Smooth muscle cell (in vitro differentiated cells): ENCODE results near the gene PDE4B. TPM values are rescaled to one million over a fixed set of nuclear protein-coding genes. Genes with fewer than 3 reads are reported as not detected.

Experiments used
- DNase-seq: peaks from one replicate; lab custom pipeline; 2025; ENCODE audit not compliant: unreplicated experiment; lab: John Stamatoyannopoulos, UW
- H2AFZ ChIP-seq: fragments of 200-600 bp; sonication (generic); 2 replicates; pipeline ENCODE4 v1.6.0; 2016; ENCODE audit warnings: antibody characterized with exemption, low read depth, mild to moderate bottlenecking
- H3F3A ChIP-seq: fragments of 200-600 bp; sonication (generic); 2 replicates; pipeline ENCODE4 v1.6.0; 2017; ENCODE audit warnings: antibody characterized with exemption, low read depth
- H3K27ac ChIP-seq: fragments of 200-600 bp; sonication (generic); 2 replicates; pipeline ENCODE4 v1.5.1; 2016; ENCODE audit warnings: low read depth, mild to moderate bottlenecking
- H3K27me3 ChIP-seq: fragments of 200-600 bp; sonication (generic); 2 replicates; pipeline ENCODE4 v1.6.1; 2016; ENCODE audit warnings: low read depth, mild to moderate bottlenecking
- H3K36me3 ChIP-seq: fragments of 200-600 bp; sonication (generic); 2 replicates; pipeline ENCODE4 v1.5.1; 2016; ENCODE audit warnings: low read depth
- H3K4me1 ChIP-seq: fragments of 200-600 bp; sonication (generic); 2 replicates; pipeline ENCODE4 v1.5.1; 2016; ENCODE audit warnings: low read depth
- H3K4me2 ChIP-seq: fragments of 200-600 bp; sonication (generic); 2 replicates; pipeline ENCODE4 v1.6.0; 2016; ENCODE audit warnings: mild to moderate bottlenecking
- H3K4me3 ChIP-seq: fragments of 200-600 bp; sonication (generic); 2 replicates; pipeline ENCODE4 v1.5.1; 2016; ENCODE audit warnings: mild to moderate bottlenecking
- H3K79me2 ChIP-seq: fragments of 200-600 bp; sonication (generic); 2 replicates; pipeline ENCODE4 v1.6.0; 2016; ENCODE audit warnings: low read depth, mild to moderate bottlenecking
- H3K9ac ChIP-seq: fragments of 200-600 bp; sonication (generic); 2 replicates; pipeline ENCODE4 v1.6.0; 2016; ENCODE audit warnings: low read depth
- H3K9me3 ChIP-seq: fragments of 200-600 bp; sonication (generic); replicated peaks from 2 replicates; pipeline ENCODE4 v1.5.1; 2016; ENCODE audit warnings: low read depth
- H4K20me1 ChIP-seq: fragments of 200-600 bp; sonication (generic); 2 replicates; pipeline ENCODE4 v1.6.0; 2016; ENCODE audit warnings: low read depth
- CTCF ChIP-seq: fragments of 200-600 bp; sonication (generic); IDR thresholded peaks from 2 replicates; pipeline ENCODE4 v1.5.1; 2017; ENCODE audit warnings: borderline replicate concordance, mild to moderate bottlenecking, antibody characterized with exemption; ENCODE audit not compliant: insufficient read depth, poor library complexity, severe bottlenecking
- WGBS: methylation state at CpG from one replicate; pipeline ENCODE4 v1.1.7; 2016; ENCODE audit warnings: low lambda C conversion rate; 5-methylcytosine and 5-hydroxymethylcytosine counted together
- polyA plus RNA-seq: library from polyadenylated mRNA; unstranded; fragments of >200 nt; fragmentation: Nextera tagmentation; extraction: Ambion mirVana; gene quantifications from 2 replicates; pipeline ENCODE4 v1.2.1, GENCODE V29; 2016
- total RNA-seq: library from RNA; depleted of rRNA; stranded (reverse); fragments of >200 nt; gene quantifications from 2 replicates; pipeline ENCODE4 v1.2.3, GENCODE V29; 2014

PDE4B gene
- total and polyA plus RNA-seq, 2 experiments from 2014 or later = 18.5 to 24.8 TPM

DNA sequence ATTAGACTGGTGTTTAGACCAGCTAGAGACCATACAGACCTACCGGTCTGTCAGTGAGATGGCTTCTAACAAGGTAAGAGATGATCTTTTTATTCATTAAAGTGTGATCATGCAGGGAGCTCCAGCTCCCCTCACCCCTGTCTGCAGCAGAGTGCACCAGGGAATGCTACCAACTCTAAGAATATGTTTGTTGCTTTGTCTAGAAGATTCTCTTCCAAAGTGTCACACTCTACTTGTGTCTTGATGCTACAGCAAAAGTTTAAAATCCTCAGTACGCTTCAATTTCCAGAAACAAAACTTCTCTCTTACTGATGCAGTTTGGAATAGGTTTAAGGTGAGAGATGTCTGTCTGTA is 539.8 kb downstream of the PDE4B start:
- no peaks in the 10 kb centered on the region for H3K9me3 ChIP-seq
- no peak for TF ChIP-seq CTCF
- peak overlapping the region; percentile 90 for H3K4me2 ChIP-seq
- 10% methylated on average over 2 of the region's 2 CpGs for WGBS
- H3K9ac ChIP-seq = peak overlapping the region; percentile 76
- H3K36me3 ChIP-seq = no peaks in the 10 kb centered on the region
- no peaks in the 10 kb centered on the region for H4K20me1 ChIP-seq
- no peaks in the 10 kb centered on the region for H3K27me3 ChIP-seq
- peak overlapping the region; percentile 60 for H2AFZ ChIP-seq
- H3K27ac ChIP-seq = peak overlapping the region; percentile 85
- H3F3A ChIP-seq = peaks cover 19% of the 10 kb centered on the region
- peaks cover 49% of the 10 kb centered on the region for H3K79me2 ChIP-seq
- H3K4me3 ChIP-seq = peak overlapping the region; percentile 59
- H3K4me1 ChIP-seq = peaks cover 48% of the 10 kb centered on the region
- DNase-seq = no peak

DNA sequence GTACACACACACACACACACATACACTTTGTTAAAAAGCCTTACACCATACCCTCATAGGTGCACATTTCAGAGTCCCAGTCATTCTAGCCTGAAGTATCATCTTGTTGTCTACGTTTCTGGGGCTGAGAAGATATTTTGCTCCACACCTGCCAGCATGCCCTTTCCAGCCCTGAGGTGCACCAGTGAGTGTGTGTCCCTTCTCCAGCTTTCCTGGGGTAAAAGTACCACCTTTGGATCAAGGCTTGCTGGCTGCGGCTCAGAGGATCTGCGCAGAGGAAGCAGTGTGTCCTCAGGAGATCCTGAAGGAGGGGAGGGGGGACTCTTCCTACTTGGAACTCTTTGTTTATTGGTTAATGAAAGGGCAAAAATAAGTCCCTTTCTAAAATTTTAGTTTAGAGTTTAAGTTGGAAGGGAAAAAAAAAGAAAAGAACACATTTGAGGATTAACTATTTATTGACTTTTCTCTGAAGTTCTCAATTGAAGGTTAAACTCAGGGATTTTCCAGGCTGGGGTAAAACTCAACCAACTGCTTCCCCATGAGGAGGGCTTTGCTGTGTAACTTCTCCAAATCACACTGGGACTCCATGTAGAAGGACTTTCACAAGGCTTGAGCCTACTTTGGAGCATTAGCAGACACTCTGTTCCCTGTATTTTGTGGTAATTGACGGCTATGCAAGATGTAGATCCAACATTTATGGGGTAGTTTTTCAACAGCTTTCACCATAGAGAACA is 540.9 kb downstream of the PDE4B start:
- no peak for DNase-seq
- Histone ChIP-seq H3K36me3 (no peaks in the 10 kb centered on the region), H2AFZ (peak overlapping the region; percentile 25), H3K27ac (peak overlapping the region; percentile 85), H4K20me1 (no peaks in the 10 kb centered on the region), H3K4me3 (peak overlapping the region; percentile 59), H3K9me3 (no peaks in the 10 kb centered on the region), H3K79me2 (peaks cover 60% of the 10 kb centered on the region), H3K4me1 (peaks cover 48% of the 10 kb centered on the region), H3K4me2 (peak overlapping the region; percentile 90), H3K9ac (peak overlapping the region; percentile 76), H3F3A (peaks cover 19% of the 10 kb centered on the region), H3K27me3 (no peaks in the 10 kb centered on the region)
- no peak for TF ChIP-seq CTCF
- WGBS = 31% methylated on average over 4 of the region's 4 CpGs

DNA sequence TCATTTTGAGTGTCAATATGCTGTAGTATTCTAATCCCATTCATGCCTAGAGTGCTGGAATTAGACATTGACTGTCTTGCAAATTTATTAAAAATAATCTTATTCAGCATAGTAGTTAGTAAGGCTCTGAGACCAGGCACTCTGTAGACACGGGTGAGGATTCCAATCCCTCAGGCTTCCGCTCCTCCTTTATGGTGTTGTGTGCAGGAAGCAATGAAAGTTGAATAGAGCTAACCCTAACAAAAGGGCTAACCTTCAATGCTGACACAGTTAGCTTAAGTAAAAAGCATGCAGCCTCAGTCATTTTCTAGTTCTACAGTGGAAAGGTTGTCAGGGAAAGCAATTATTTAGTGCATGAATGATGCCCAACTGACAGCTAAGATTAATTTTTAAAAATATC is 541.6 kb downstream of the PDE4B start:
- peak overlapping the region; percentile 76 for H3K9ac ChIP-seq
- H3K79me2 ChIP-seq = peaks cover 64% of the 10 kb centered on the region

More for the DNA sequence above, 541.6 kb downstream of the PDE4B start:
- no peak for TF ChIP-seq CTCF
- H3K36me3 ChIP-seq = no peaks in the 10 kb centered on the region
- peaks cover 48% of the 10 kb centered on the region for H3K4me1 ChIP-seq
- no peaks in the 10 kb centered on the region for H4K20me1 ChIP-seq
- no peaks in the 10 kb centered on the region for H3K9me3 ChIP-seq
- WGBS = 33% methylated on average over 2 of the region's 2 CpGs
- peak overlapping the region; percentile 85 for H3K27ac ChIP-seq
- peaks cover 19% of the 10 kb centered on the region for H3F3A ChIP-seq
- H3K27me3 ChIP-seq = no peaks in the 10 kb centered on the region
- no peak overlapping the region for H2AFZ ChIP-seq
- H3K4me2 ChIP-seq = peak overlapping the region; percentile 90
- DNase-seq = no peak
- peak overlapping the region; percentile 59 for H3K4me3 ChIP-seq
